ENCODE data around the gene ARMCX1.
"Not testable (repeated sequence)": the region's sequence is repeated elsewhere in the genome, so short reads cannot be mapped to it uniquely, and the experiment has no call there.

The ARMCX1 gene

GRCh38 chrX:101599592-101599991 lies 49.2 kb downstream of the ARMCX1 start:
- H3K27me3 ChIP-seq (ENCODE audit: control insufficient read depth, insufficient read depth, low read length); H3K4me1 ChIP-seq (ENCODE audit: control insufficient read depth, insufficient read depth, low read length); H3K27ac ChIP-seq (ENCODE audit: low read depth, low read length); H3K36me3 ChIP-seq (ENCODE audit: control insufficient read depth, insufficient read depth, low read length); H3K9me3 ChIP-seq (ENCODE audit: control insufficient read depth, insufficient read depth, low read length); H3K4me3 ChIP-seq (ENCODE audit: low read depth, low read length); H3K9ac ChIP-seq (ENCODE audit: low read depth, low read length): not testable (repeated sequence)

- Histone ChIP-seq H3K4me3 (ENCODE audit: low read depth, low read length) (no peak overlapping the region), H3K36me3 (ENCODE audit: control insufficient read depth, insufficient read depth, low read length) (no peaks in the 10 kb centered on the region), H3K27me3 (ENCODE audit: control insufficient read depth, insufficient read depth, low read length) (no peaks in the 10 kb centered on the region), H3K27ac (ENCODE audit: low read depth, low read length) (no peak overlapping the region), H3K9me3 (ENCODE audit: control insufficient read depth, insufficient read depth, low read length) (no peaks in the 10 kb centered on the region), H3K9ac (ENCODE audit: low read depth, low read length) (no peak overlapping the region), H3K4me1 (ENCODE audit: control insufficient read depth, insufficient read depth, low read length) (no peaks in the 10 kb centered on the region)
These were observed 51.7 kb downstream of the ARMCX1 start for GRCh38 chrX:101602077-101602476.

Measured in HUES48 (cell line).